Progenitor cell of endocrine pancreas (in vitro differentiated cells): Measurements from ENCODE around the gene AKAP8L. TPM values are rescaled to one million over a fixed set of nuclear protein-coding genes. Genes with fewer than 3 reads are reported as not detected.

Source experiments
- DNase-seq: peaks from one replicate; pipeline ENCODE4 v3.0.0; 2021; ENCODE audit warnings: low spot score; ENCODE audit not compliant: unreplicated experiment
- H3K27ac Mint-ChIP-seq: 2 replicates; pipeline ENCODE4 v1.8.0; 2021; ENCODE audit warnings: mild to moderate bottlenecking, moderate library complexity, mixed read lengths
- H3K27me3 Mint-ChIP-seq: 2 replicates; pipeline ENCODE4 v1.8.0; 2021; ENCODE audit warnings: mixed read lengths
- H3K36me3 Mint-ChIP-seq: 2 replicates; pipeline ENCODE4 v1.8.0; 2022; ENCODE audit warnings: mixed read lengths; ENCODE audit not compliant: insufficient read depth
- H3K4me1 Mint-ChIP-seq: 2 replicates; pipeline ENCODE4 v1.8.0; 2021; ENCODE audit warnings: low read depth, mixed read lengths
- H3K4me3 Mint-ChIP-seq: 2 replicates; pipeline ENCODE4 v1.8.0; 2021; ENCODE audit warnings: low read depth, mild to moderate bottlenecking, moderate library complexity, mixed read lengths
- H3K9me3 Mint-ChIP-seq: 2 replicates; pipeline ENCODE4 v1.8.0; 2021; ENCODE audit warnings: low read depth, mixed read lengths
- total RNA-seq: library from RNA; stranded (reverse); gene quantifications from 2 replicates; pipeline ENCODE4 v1.2.1, GENCODE V29; 2021
- TF ChIP-seq, protein P1 (sequence below): fragments of 200-600 bp; sonication (generic); IDR thresholded peaks from one replicate; pipeline ENCODE4 v1.5.0; 2021; ENCODE audit warnings: antibody characterized with exemption, mild to moderate bottlenecking; ENCODE audit not compliant: unreplicated experiment

AKAP8L gene
- total RNA-seq, 1 donor from 2014 or later: 228 TPM

DNA sequence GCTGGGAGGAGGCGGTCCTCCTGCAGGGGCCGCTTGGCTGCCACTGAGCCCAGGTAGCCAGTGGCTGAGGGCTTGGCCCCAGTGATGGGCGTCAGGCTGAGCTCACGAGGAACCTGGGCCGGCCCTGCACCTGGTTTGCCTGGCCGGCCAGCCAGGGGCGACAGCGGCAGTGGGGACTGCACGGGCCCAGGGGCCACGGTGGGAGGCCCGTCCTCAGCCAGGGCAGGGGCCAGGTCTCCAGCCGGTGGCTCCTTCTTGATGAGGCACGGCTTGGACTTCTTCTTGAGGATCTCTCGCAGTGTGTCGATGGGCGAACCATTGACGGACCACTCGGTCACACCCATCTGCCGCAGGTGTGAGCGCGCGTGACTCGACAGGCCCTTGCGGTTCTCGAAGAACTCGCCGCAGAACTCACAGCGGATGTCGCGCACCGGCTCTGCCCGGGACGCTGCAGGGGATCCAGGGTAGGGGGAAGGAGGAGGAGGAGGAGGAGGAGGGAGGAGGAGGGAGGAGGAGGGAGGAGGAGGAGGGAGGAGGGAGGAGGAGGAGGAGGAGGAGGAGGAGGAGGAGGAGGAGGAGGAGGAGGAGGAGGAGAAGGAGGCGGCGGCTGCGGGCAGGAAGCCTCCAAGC is 6.6 kb upstream of the AKAP8L start:
- no peak overlapping the region for H3K27ac Mint-ChIP-seq
- H3K4me3 Mint-ChIP-seq: no peak overlapping the region
- DNase-seq: no peak
- no peaks in the 10 kb centered on the region for H3K9me3 Mint-ChIP-seq
- H3K27me3 Mint-ChIP-seq: no peaks in the 10 kb centered on the region
- TF ChIP-seq, protein P1, sequence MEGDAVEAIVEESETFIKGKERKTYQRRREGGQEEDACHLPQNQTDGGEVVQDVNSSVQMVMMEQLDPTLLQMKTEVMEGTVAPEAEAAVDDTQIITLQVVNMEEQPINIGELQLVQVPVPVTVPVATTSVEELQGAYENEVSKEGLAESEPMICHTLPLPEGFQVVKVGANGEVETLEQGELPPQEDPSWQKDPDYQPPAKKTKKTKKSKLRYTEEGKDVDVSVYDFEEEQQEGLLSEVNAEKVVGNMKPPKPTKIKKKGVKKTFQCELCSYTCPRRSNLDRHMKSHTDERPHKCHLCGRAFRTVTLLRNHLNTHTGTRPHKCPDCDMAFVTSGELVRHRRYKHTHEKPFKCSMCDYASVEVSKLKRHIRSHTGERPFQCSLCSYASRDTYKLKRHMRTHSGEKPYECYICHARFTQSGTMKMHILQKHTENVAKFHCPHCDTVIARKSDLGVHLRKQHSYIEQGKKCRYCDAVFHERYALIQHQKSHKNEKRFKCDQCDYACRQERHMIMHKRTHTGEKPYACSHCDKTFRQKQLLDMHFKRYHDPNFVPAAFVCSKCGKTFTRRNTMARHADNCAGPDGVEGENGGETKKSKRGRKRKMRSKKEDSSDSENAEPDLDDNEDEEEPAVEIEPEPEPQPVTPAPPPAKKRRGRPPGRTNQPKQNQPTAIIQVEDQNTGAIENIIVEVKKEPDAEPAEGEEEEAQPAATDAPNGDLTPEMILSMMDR: no peak
- H3K4me1 Mint-ChIP-seq: peaks cover under 1% of the 10 kb centered on the region
- H3K36me3 Mint-ChIP-seq: peaks cover 30% of the 10 kb centered on the region

DNA sequence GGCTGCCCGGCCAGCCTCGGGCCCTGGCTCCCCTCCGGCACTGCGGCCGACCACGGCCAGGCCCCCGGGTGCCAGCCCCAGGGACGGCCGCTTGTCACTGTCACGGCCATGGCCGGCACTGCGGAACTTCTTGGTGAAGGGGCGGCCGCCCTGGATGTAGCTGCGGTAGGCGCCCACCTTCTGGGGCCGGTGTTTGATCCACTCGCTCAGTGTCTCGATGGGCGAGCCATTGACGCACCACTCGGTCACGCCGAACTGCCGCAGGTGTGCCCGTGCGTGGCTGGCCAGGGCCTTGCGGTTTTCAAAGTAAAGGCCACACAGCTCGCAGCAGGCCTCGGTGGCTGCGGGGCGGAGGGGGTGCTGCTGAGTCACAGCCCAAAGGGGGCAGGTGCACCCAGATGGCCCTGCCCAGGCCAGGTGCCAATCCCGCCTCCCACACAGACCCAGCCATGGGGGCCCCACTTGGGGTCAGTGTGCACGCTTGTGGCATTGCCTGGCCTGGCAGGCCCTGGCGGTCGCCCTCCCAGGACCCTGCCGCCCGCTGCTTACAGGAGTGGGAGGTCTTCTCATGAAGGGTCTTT is 6.0 kb upstream of the AKAP8L start:
- Mint-ChIP-seq H3K9me3 (no peaks in the 10 kb centered on the region), H3K27ac (no peak overlapping the region), H3K4me1 (no peaks in the 10 kb centered on the region), H3K36me3 (peaks cover 30% of the 10 kb centered on the region), H3K4me3 (no peak overlapping the region), H3K27me3 (no peaks in the 10 kb centered on the region)
- TF ChIP-seq, protein P1: no peak
- no peak for DNase-seq

DNA sequence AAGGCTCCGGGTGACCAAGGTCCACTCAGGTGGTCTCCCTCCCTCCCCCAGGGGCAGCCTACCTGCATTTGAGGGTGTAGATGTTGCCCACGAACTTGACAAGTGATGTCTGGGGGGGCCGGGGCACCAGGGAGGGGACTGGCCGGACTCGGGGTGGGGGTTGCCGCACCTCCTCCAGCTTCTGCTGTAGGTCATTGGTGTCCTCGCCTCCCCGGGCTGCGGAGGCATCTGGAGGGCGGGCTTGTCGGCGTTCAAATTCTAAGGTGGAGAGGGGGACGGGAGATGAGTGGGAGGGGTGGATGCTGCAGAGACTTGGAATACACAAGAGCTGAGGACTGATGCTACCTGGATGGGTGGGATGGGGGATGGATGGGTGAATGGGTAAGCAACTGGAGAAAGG is 5.3 kb upstream of the AKAP8L start:
- no peaks in the 10 kb centered on the region for H3K4me1 Mint-ChIP-seq
- H3K27me3 Mint-ChIP-seq: no peaks in the 10 kb centered on the region
- H3K9me3 Mint-ChIP-seq: no peaks in the 10 kb centered on the region
- TF ChIP-seq, protein P1: no peak
- H3K4me3 Mint-ChIP-seq: no peak overlapping the region
- no peak for DNase-seq
- peaks cover 30% of the 10 kb centered on the region for H3K36me3 Mint-ChIP-seq
- H3K27ac Mint-ChIP-seq: no peak overlapping the region

DNA sequence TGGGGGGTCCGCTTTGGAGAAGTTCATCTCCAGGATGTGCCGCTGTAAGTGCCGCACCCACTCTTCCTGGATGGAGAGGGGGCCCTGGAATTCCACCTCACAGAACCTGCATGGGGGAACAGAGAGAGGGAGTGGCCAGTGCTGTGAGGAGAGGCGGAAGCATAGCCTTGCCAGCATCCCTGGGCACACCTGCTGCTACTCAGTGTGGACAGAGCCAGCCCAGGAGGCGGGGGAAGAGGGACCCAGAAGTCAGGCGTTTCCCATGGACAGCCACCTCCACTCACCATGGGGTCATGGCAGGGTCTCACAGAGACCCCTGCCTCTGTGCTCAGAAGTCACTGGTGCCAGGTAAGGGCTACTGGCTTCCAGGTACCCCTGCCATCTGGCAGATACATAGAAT is 4.3 kb upstream of the AKAP8L start:
- H3K9me3 Mint-ChIP-seq: no peaks in the 10 kb centered on the region
- no peaks in the 10 kb centered on the region for H3K27me3 Mint-ChIP-seq
- no peak for DNase-seq
- TF ChIP-seq, protein P1: no peak
- no peak overlapping the region for H3K27ac Mint-ChIP-seq
- H3K36me3 Mint-ChIP-seq: peaks cover 30% of the 10 kb centered on the region
- H3K4me3 Mint-ChIP-seq: no peak overlapping the region
- H3K4me1 Mint-ChIP-seq: peaks cover under 1% of the 10 kb centered on the region

DNA sequence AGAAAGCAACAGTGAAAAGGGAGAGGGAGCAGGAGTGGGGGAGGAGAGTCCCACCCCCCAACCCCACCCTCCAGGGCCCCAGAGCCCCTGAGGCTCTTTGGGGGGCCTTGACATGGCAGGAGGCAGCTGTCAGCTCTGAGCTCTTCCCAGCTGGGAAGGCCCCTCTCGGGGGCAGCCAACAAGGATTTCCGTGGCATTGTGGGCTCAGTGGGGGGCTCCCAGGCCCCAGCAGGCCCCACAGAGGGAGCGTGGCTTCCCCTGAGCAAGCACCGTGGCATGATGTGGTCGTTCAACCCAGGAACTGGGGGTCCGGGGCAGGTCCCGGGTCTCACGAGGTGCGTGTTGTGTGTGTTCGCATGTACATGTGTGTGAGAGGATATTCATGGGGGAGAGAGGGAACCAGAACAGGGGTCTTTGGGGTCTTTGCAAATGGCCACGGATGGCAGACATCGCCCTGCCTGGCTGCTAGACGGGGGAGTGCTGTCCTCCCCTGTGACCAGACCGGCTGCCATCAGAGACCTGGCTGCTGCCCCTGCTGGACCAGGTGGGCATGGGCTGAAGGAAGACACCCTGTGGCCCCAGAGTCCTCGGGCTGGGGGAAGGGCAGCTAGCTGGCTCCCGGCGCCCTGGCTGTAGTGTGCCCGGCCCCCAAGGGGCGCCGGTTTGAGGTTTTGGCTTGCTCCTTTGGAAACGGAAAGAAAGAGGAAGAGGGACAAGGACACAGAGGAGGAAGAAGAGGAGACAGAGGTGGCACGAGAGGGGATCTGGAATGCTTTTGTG is 3.7 kb upstream of the AKAP8L start:
- no peak for DNase-seq
- peak overlapping the region; percentile 33 for H3K27ac Mint-ChIP-seq
- TF ChIP-seq, protein P1: no peak
- peaks cover 30% of the 10 kb centered on the region for H3K36me3 Mint-ChIP-seq
- H3K27me3 Mint-ChIP-seq: no peaks in the 10 kb centered on the region
- H3K4me3 Mint-ChIP-seq: no peak overlapping the region
- H3K9me3 Mint-ChIP-seq: no peaks in the 10 kb centered on the region
- H3K4me1 Mint-ChIP-seq: peaks cover 6% of the 10 kb centered on the region
